Endothelial cell of umbilical vein (primary cell): ENCODE data around the gene CD109. TPM values are rescaled to one million over a fixed set of nuclear protein-coding genes. Genes with fewer than 3 reads are reported as not detected.

ENCODE experiments used
- BruUV-seq: library from RNA; stranded (reverse); fragments of 400-500 nt; replicated peaks from 2 replicates; lab custom pipeline; 2021; lab: Mats Ljungman, UMichigan
- CTCF ChIA-PET: fragments of 300-600, 350-600 bp; sonication (Branson Sonifier 250); formaldehyde crosslinking; loops from one replicate; lab custom pipeline; 2021; ENCODE audit warnings: antibody characterized with exemption, inconsistent platforms; lab: Charles Lee
- POLR2A ChIA-PET: fragments of 300-600, 350-600 bp; sonication (Branson Sonifier 250); formaldehyde crosslinking; loops from one replicate; lab custom pipeline; 2021; ENCODE audit warnings: antibody characterized with exemption, inconsistent platforms; lab: Charles Lee
- DNase-seq: peaks from one replicate; pipeline ENCODE4 v3.0.0-alpha.2; 2011; ENCODE audit warnings: low read depth, low spot score
- FAIRE-seq: peaks from 2 replicates; lab custom pipeline; 2011; peaks lifted over from hg19 to GRCh38; lab: Jason Lieb, UNC
- H2AFZ ChIP-seq: 2 replicates; pipeline ENCODE4 v1.6.0; 2012; ENCODE audit warnings: low read depth, low read length, control low read depth, inconsistent platforms
- H3K27ac ChIP-seq: 2 replicates; pipeline ENCODE4 v1.5.1; 2011; ENCODE audit warnings: low read depth, mild to moderate bottlenecking, control low read depth, low read length, moderate library complexity; ENCODE audit not compliant: insufficient read depth
- H3K27me3 ChIP-seq, 2 experiments: 2 replicates each; pipeline versions ENCODE4 v1.6.0 to v1.6.1; 2011; ENCODE audit warnings: low read length in 2 of 2, mixed read lengths in 1 of 2; ENCODE audit not compliant: control insufficient read depth in 2 of 2, insufficient read depth in 2 of 2
- H3K36me3 ChIP-seq, 2 experiments: 2 replicates in 1 of 2; 3 replicates in 1 of 2; pipeline ENCODE4 v1.5.1; 2011; ENCODE audit warnings: low read length in 2 of 2, mild to moderate bottlenecking in 1 of 2, moderate library complexity in 1 of 2; ENCODE audit not compliant: control insufficient read depth in 2 of 2, insufficient read depth in 2 of 2; ENCODE audit errors: extremely low read depth in 1 of 2
- H3K4me1 ChIP-seq: 3 replicates; pipeline ENCODE4 v1.5.1; 2011; ENCODE audit warnings: mild to moderate bottlenecking, low read length; ENCODE audit not compliant: control insufficient read depth, insufficient read depth; ENCODE audit errors: extremely low read depth
- H3K4me2 ChIP-seq: 2 replicates; pipeline ENCODE4 v1.6.1; 2011; ENCODE audit warnings: low read length, control low read depth, mixed read lengths; ENCODE audit not compliant: insufficient read depth
- H3K4me3 ChIP-seq, 3 experiments: fragments of 200-600 bp in 1 of 3; sonication (generic), shearing (Covaris generic) in 1 of 3; replicated peaks in 1 of 3; 2 replicates each; pipeline ENCODE4 v1.5.1; 2011 to 2016; ENCODE audit warnings: control low read depth in 3 of 3, low read length in 3 of 3, mild to moderate bottlenecking in 2 of 3, inconsistent platforms in 1 of 3, low read depth in 1 of 3, moderate library complexity in 1 of 3; ENCODE audit not compliant: insufficient read depth in 1 of 3
- H3K79me2 ChIP-seq: 2 replicates; pipeline ENCODE4 v1.6.0; 2012; ENCODE audit warnings: low read length, inconsistent platforms; ENCODE audit not compliant: control insufficient read depth, insufficient read depth
- H3K9ac ChIP-seq: replicated peaks from 2 replicates; pipeline ENCODE3; 2011; ENCODE audit warnings: low read length, control low read depth; ENCODE audit not compliant: insufficient read depth; ENCODE audit errors: extremely low read depth
- H3K9me1 ChIP-seq: replicated peaks from 3 replicates; pipeline ENCODE4 v1.6.0; 2011; ENCODE audit warnings: mild to moderate bottlenecking, low read length; ENCODE audit not compliant: control insufficient read depth, insufficient read depth; ENCODE audit errors: extremely low read depth
- H3K9me3 ChIP-seq: replicated peaks from 2 replicates; pipeline ENCODE4 v1.5.1; 2012; ENCODE audit warnings: low read length, inconsistent platforms; ENCODE audit not compliant: control insufficient read depth, insufficient read depth
- H4K20me1 ChIP-seq: replicated peaks from 2 replicates; pipeline ENCODE3; 2011; ENCODE audit warnings: mild to moderate bottlenecking, low read length; ENCODE audit not compliant: control insufficient read depth, insufficient read depth; ENCODE audit errors: extremely low read depth
- CTCF ChIP-seq, 2 donors: IDR thresholded peaks; 1 replicate in 1 of 2; 2 replicates in 1 of 2; pipeline ENCODE4 v1.5.1; 2011; ENCODE audit warnings: low read length in 2 of 2, mild to moderate bottlenecking in 2 of 2, moderate library complexity in 2 of 2, control low read depth in 1 of 2, inconsistent platforms in 1 of 2, low read depth in 1 of 2; ENCODE audit not compliant: insufficient read depth in 1 of 2; ENCODE audit errors: extremely low read depth in 1 of 2
- EZH2 ChIP-seq: IDR thresholded peaks from 2 replicates; pipeline ENCODE4 v1.6.1; 2012; ENCODE audit warnings: borderline replicate concordance, low read depth, mild to moderate bottlenecking, moderate library complexity, low read length, inconsistent platforms; ENCODE audit not compliant: severe bottlenecking
- FOS ChIP-seq: IDR thresholded peaks from 2 replicates; pipeline ENCODE4 v1.6.1; 2011; ENCODE audit warnings: mild to moderate bottlenecking, low read length, moderate library complexity, borderline replicate concordance; ENCODE audit not compliant: insufficient read depth
- GATA2 ChIP-seq: IDR thresholded peaks from 2 replicates; pipeline ENCODE4 v1.7.0; 2011; ENCODE audit warnings: low read depth, mild to moderate bottlenecking, moderate library complexity, mixed read lengths, low read length; ENCODE audit not compliant: insufficient read length, insufficient read depth
- JUN ChIP-seq: IDR thresholded peaks from 2 replicates; pipeline ENCODE4 v1.6.1; 2011; ENCODE audit warnings: borderline replicate concordance, low read depth; ENCODE audit not compliant: insufficient read length, insufficient read depth
- MAX ChIP-seq: IDR thresholded peaks from 2 replicates; pipeline ENCODE4 v1.6.1; 2011; ENCODE audit not compliant: insufficient read depth, insufficient read length
- MYC ChIP-seq: IDR thresholded peaks from one replicate; pipeline ENCODE4 v1.6.1; 2011; ENCODE audit warnings: mild to moderate bottlenecking, low read depth, low read length
- POLR2A ChIP-seq: IDR thresholded peaks from 2 replicates; pipeline ENCODE4 v1.6.1; 2012; ENCODE audit warnings: low read depth, mild to moderate bottlenecking, control low read depth, low read length
- POLR2AphosphoS5 ChIP-seq: IDR thresholded peaks from 2 replicates; pipeline ENCODE4 v1.6.1; 2012; ENCODE audit warnings: low read depth, mild to moderate bottlenecking, control low read depth, low read length, moderate library complexity; ENCODE audit not compliant: insufficient read depth
- dilution Hi-C: fragments of 300-500 bp; cut with MboI; formaldehyde crosslinking; loops from one replicate; pipeline ENCODE4 v1.15.0; 2019; ENCODE audit warnings: low sequenced_read_pairs; ENCODE audit not compliant: extremely low pct_ligation_motif_present
- intact Hi-C: fragments of 100-400 bp; cut with micrococcal nuclease; formaldehyde crosslinking; loops from one replicate; pipeline ENCODE4 v1.10.0; 2022
- polyA plus RNA-seq, 4 experiments: library from polyadenylated mRNA; depleted of rRNA in 3 of 4; stranded (reverse) in 3 of 4; unstranded in 1 of 4; fragments of >200 nt; gene quantifications; 2 replicates each; pipeline versions ENCODE4 v1.2.1 to v1.2.3, GENCODE V29; 2011 to 2012; ENCODE audit warnings: missing spikeins in 1 of 4
- total RNA-seq: library from RNA; stranded (reverse); gene quantifications from 2 replicates; pipeline ENCODE4 v1.2.3, GENCODE V29; 2021

CD109 gene
- total and polyA plus RNA-seq, 2 donors (not counting 3 experiments of a cell fraction or from before 2014, with no cell fraction given) = 33.9 to 107 TPM

- Histone ChIP-seq H2AFZ (no peak overlapping the region), H3K36me3 (peaks cover 0 to 18% of the 10 kb centered on the region in 2 experiments), H3K9me1 (no peaks in the 10 kb centered on the region), H3K4me2 (no peak overlapping the region), H3K27ac (no peak overlapping the region), H3K4me1 (no peaks in the 10 kb centered on the region), H4K20me1 (no peaks in the 10 kb centered on the region), H3K9me3 (no peaks in the 10 kb centered on the region), H3K9ac (no peak overlapping the region), H3K4me3 (no peak overlapping the region), H3K79me2 (no peaks in the 10 kb centered on the region), H3K27me3 (no peaks in the 10 kb centered on the region)
- intact Hi-C loops (no loop called here), dilution Hi-C loops (no loop called here)
- DNase-seq (no peak), FAIRE-seq (no peak)
- BruUV-seq = no TSS peak
- TF ChIP-seq GATA2 (no peak), JUN (no peak), POLR2AphosphoS5 (no peak), POLR2A (no peak), MYC (no peak), MAX (no peak), EZH2 (no peak), FOS (no peak), CTCF (IDR thresholded peaks at IDR 0.05; ENCODE audit: extremely low read depth in 1 of 2, insufficient read depth in 1 of 2, low read depth in 1 of 2, low read length in 2 of 2) (no peak)
- ChIA-PET CTCF (no interaction called here), POLR2A (no interaction called here)
Observed at GRCh38 chr6:73746787-73747186, 50.8 kb downstream of the CD109 start.
